PC-3 (cell line): ENCODE results near the gene DIAPH3. TPM values are rescaled to one million over a fixed set of nuclear protein-coding genes. Genes with fewer than 3 reads are reported as not detected.

Source experiments
- ATAC-seq: fragments of 200-7000 bp; cut with Tn5 transposase; 2 replicates; pipeline ENCODE4 v1.9.1; 2020; ENCODE audit warnings: mild to moderate bottlenecking, moderate library complexity
- BruUV-seq: library from RNA; stranded (reverse); fragments of 400-500 nt; replicated peaks from 2 replicates; lab custom pipeline; 2021; lab: Mats Ljungman, UMichigan
- CTCF ChIA-PET: fragments of 300-600 bp; sonication (Branson Sonifier 250); formaldehyde crosslinking; loops from one replicate; lab custom pipeline; 2022; ENCODE audit warnings: antibody characterized with exemption; lab: Charles Lee
- POLR2A ChIA-PET: fragments of 300-600 bp; sonication (Branson Sonifier 250); formaldehyde crosslinking; loops from one replicate; lab custom pipeline; 2022; ENCODE audit warnings: antibody characterized with exemption; ENCODE audit not compliant: unreplicated experiment; lab: Charles Lee
- DNase-seq: peaks from one replicate; pipeline ENCODE4 v3.0.0-alpha.2; 2015
- H2AFZ ChIP-seq: fragments of 300-600 bp; sonication (generic); 2 replicates; pipeline ENCODE4 v1.6.0; 2016; ENCODE audit warnings: antibody characterized with exemption, low read length
- H3F3A ChIP-seq: fragments of 300-600 bp; sonication (generic); one replicate; pipeline ENCODE4 v1.6.0; 2017; ENCODE audit warnings: antibody characterized with exemption, low read length, control low read depth, mild to moderate bottlenecking; ENCODE audit not compliant: unreplicated experiment
- H3K27ac ChIP-seq: fragments of 300-600 bp; sonication (generic); 2 replicates; pipeline ENCODE4 v1.5.1; 2016; ENCODE audit warnings: mild to moderate bottlenecking, low read length
- H3K27me3 ChIP-seq: fragments of 300-600 bp; sonication (generic); 2 replicates; pipeline ENCODE4 v1.6.1; 2016; ENCODE audit warnings: low read length, mixed read lengths
- H3K36me3 ChIP-seq: fragments of 300-600 bp; sonication (generic); 2 replicates; pipeline ENCODE4 v1.6.1; 2016; ENCODE audit warnings: low read depth, mixed run types, low read length, mixed read lengths
- H3K4me1 ChIP-seq: fragments of 300-600 bp; sonication (generic); 2 replicates; pipeline ENCODE4 v1.5.1; 2016; ENCODE audit warnings: low read length; ENCODE audit not compliant: insufficient read depth
- H3K4me2 ChIP-seq: fragments of 300-600 bp; sonication (generic); 2 replicates; pipeline ENCODE4 v1.6.0; 2016; ENCODE audit warnings: low read length
- H3K4me3 ChIP-seq: fragments of 300-600 bp; sonication (generic); 2 replicates; pipeline ENCODE4 v1.5.1; 2016; ENCODE audit warnings: mild to moderate bottlenecking, low read length, mixed read lengths
- H3K79me2 ChIP-seq: fragments of 300-600 bp; sonication (generic); 2 replicates; pipeline ENCODE4 v1.6.1; 2017; ENCODE audit warnings: low read length, mixed read lengths
- H3K9ac ChIP-seq: fragments of 300-600 bp; sonication (generic); 2 replicates; pipeline ENCODE4 v1.6.0; 2016; ENCODE audit warnings: mild to moderate bottlenecking, low read length
- H3K9me2 ChIP-seq: fragments of 300-600 bp; sonication (generic); replicated peaks from 2 replicates; pipeline ENCODE4 v1.6.1; 2016; ENCODE audit warnings: mixed run types, low read length, mixed read lengths
- H3K9me3 ChIP-seq: fragments of 300-600 bp; sonication (generic); 2 replicates; pipeline ENCODE4 v1.6.1; 2016; ENCODE audit warnings: low read length, mixed read lengths
- H4K20me1 ChIP-seq: fragments of 300-600 bp; sonication (generic); 2 replicates; pipeline ENCODE4 v1.6.1; 2016; ENCODE audit warnings: low read length, mixed read lengths
- EZH2 ChIP-seq: fragments of 300-600 bp; sonication (generic); IDR thresholded peaks from one replicate; pipeline ENCODE4 v1.6.1; 2017; ENCODE audit warnings: antibody characterized with exemption, mild to moderate bottlenecking, low read length; ENCODE audit not compliant: unreplicated experiment
- EZH2phosphoT487 ChIP-seq: fragments of 300-600 bp; sonication (generic); IDR thresholded peaks from 2 replicates; pipeline ENCODE4 v1.6.1; 2018; ENCODE audit warnings: mild to moderate bottlenecking, antibody characterized with exemption, low read length, borderline replicate concordance
- intact Hi-C: fragments of 100-400 bp; cut with micrococcal nuclease; formaldehyde crosslinking; loops from 2 replicates; pipeline ENCODE4 v1.9.0; 2023
- total RNA-seq: library from RNA; depleted of rRNA; stranded (reverse); fragments of >200 nt; gene quantifications from 2 replicates; pipeline ENCODE4 v1.2.3, GENCODE V29; 2014
- TF ChIP-seq, protein P1 (sequence below): fragments of 300-600 bp; sonication (generic); conservative IDR thresholded peaks from 2 replicates; pipeline ENCODE4 v1.5.1; 2017; ENCODE audit warnings: antibody characterized with exemption, low read depth, mild to moderate bottlenecking, low read length

Gene DIAPH3
- total RNA-seq, 1 experiment from 2014 or later: 7.6 TPM

DNA sequence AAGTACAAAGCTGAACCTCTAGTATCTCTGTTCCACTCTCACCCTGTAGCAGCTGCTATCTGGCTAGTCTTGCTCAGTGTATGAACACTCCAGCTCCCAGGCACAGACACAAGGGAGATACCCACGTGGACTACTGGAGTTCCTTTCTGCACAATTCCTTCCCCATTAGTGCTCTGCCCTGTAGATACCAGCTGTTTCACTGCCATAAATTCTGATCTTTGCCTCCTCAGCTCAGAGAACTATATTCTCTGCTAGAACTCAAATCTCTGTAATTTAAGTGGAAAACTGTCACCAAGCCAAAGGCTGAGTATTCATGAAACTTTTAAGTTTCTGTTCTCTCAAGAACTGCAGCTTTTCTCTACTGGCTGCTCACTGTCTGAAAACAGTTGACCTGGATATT, 273.7 kb downstream of the DIAPH3 start:
- H3K36me3 ChIP-seq: no peaks in the 10 kb centered on the region
- ATAC-seq (no peak), DNase-seq (no peak)
- H3K27me3 ChIP-seq: no peaks in the 10 kb centered on the region
- no peaks in the 10 kb centered on the region for H4K20me1 ChIP-seq
- H3K9me3 ChIP-seq: no peaks in the 10 kb centered on the region
- no peak overlapping the region for H3K9ac ChIP-seq
- H3K79me2 ChIP-seq: no peaks in the 10 kb centered on the region
- H3K9me2 ChIP-seq: no peaks in the 10 kb centered on the region
- no peak overlapping the region for H3K4me2 ChIP-seq
- H3K4me1 ChIP-seq: peaks cover 19% of the 10 kb centered on the region
- H3K27ac ChIP-seq: no peak overlapping the region
- no peak for TF ChIP-seq EZH2
- CTCF ChIA-PET: no interaction called here
- BruUV-seq: no TSS peak
- H3F3A ChIP-seq: no peaks in the 10 kb centered on the region
- POLR2A ChIA-PET: interaction anchor here (0.5 kb wide), 1 partner anchor 52 kb away, joined by 4 read pairs; no protein-coding TSS in a partner anchor
- H2AFZ ChIP-seq: no peak overlapping the region
- intact Hi-C loops: no loop called here
- no peak overlapping the region for H3K4me3 ChIP-seq

DNA sequence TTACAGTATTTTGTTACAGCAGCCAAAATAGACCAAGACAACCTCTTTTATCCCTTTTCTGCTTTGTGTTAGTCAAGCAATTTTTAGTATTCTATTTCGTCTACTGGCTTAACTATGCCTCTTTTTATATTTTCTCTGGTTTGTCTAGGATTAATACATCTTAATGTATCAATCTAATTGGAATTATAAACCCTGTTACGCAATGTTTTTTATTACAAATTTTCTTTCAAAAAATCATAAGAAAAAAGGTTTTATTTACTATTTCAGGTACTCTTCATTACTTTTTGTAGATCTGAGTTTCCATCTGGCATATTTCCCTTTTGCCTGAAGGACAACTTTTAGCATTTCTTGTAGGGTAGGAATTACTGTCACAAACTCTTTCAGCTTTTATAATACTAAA, 275.3 kb downstream of the DIAPH3 start:
- H3K9ac ChIP-seq: no peak overlapping the region
- H3K4me2 ChIP-seq: no peak overlapping the region
- ChIA-PET CTCF (interaction anchor here (0.7 kb wide), 1 partner anchor 18 kb away, joined by 3 read pairs; no protein-coding TSS in a partner anchor), POLR2A (no interaction called here)
- no peaks in the 10 kb centered on the region for H3K9me2 ChIP-seq
- H3K9me3 ChIP-seq: no peaks in the 10 kb centered on the region
- TF ChIP-seq EZH2 (no peak), EZH2phosphoT487 (no peak)
- TF ChIP-seq, protein P1, sequence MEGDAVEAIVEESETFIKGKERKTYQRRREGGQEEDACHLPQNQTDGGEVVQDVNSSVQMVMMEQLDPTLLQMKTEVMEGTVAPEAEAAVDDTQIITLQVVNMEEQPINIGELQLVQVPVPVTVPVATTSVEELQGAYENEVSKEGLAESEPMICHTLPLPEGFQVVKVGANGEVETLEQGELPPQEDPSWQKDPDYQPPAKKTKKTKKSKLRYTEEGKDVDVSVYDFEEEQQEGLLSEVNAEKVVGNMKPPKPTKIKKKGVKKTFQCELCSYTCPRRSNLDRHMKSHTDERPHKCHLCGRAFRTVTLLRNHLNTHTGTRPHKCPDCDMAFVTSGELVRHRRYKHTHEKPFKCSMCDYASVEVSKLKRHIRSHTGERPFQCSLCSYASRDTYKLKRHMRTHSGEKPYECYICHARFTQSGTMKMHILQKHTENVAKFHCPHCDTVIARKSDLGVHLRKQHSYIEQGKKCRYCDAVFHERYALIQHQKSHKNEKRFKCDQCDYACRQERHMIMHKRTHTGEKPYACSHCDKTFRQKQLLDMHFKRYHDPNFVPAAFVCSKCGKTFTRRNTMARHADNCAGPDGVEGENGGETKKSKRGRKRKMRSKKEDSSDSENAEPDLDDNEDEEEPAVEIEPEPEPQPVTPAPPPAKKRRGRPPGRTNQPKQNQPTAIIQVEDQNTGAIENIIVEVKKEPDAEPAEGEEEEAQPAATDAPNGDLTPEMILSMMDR: no peak
- ATAC-seq (no peak), DNase-seq (no peak)
- H4K20me1 ChIP-seq: no peaks in the 10 kb centered on the region
- H3K27me3 ChIP-seq: no peaks in the 10 kb centered on the region
- peaks cover 11% of the 10 kb centered on the region; the same call in 1 of the 2 replicates for H3K4me1 ChIP-seq
- intact Hi-C loops: no loop called here
- H3K36me3 ChIP-seq: no peaks in the 10 kb centered on the region
- BruUV-seq: no TSS peak
- no peak overlapping the region for H3K4me3 ChIP-seq
- H3K79me2 ChIP-seq: no peaks in the 10 kb centered on the region
- H3F3A ChIP-seq: no peaks in the 10 kb centered on the region
- H3K27ac ChIP-seq: no peak overlapping the region
- H2AFZ ChIP-seq: no peak overlapping the region

DNA sequence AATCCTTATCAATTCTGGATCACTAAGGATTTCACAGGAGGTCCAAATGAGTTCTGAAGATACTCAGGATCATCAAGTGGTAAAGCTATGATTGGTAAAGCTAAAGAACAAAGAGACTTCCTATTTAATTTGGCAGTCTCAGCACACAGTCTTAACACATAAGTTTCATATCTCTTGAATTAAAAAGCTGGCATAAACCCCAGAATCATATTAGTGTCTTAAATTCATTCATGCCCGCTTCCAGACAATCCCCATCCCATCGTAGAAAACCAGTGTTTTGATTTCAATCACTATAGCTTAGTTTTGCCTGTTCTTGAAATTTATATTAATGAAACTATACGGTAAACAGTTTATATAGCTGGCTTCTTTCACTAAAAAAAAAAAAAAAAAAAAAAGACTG, 278.7 kb downstream of the DIAPH3 start:
- Histone ChIP-seq H3K79me2 (no peaks in the 10 kb centered on the region), H2AFZ (no peak overlapping the region), H4K20me1 (no peaks in the 10 kb centered on the region), H3K4me2 (no peak overlapping the region), H3K9me2 (no peaks in the 10 kb centered on the region), H3K9ac (no peak overlapping the region), H3K9me3 (no peaks in the 10 kb centered on the region), H3K4me1 (no peaks in the 10 kb centered on the region), H3F3A (no peaks in the 10 kb centered on the region), H3K27me3 (no peaks in the 10 kb centered on the region), H3K36me3 (no peaks in the 10 kb centered on the region), H3K27ac (no peak overlapping the region), H3K4me3 (no peak overlapping the region)
- intact Hi-C loops: no loop called here
- no TSS peak for BruUV-seq
- ChIA-PET POLR2A (no interaction called here), CTCF (no interaction called here)
- TF ChIP-seq, protein P1: no peak
- TF ChIP-seq EZH2phosphoT487: no peak
- TF ChIP-seq EZH2: no peak
- DNase-seq (no peak), ATAC-seq (no peak)
